DND-41 (cell line): Measurements from ENCODE around the gene RIPOR3.

Experiments
- ATAC-seq: fragments of 200-7000 bp; cut with Tn5 transposase; 3 replicates; pipeline ENCODE4 v1.9.1; 2021; ENCODE audit warnings: low read depth; ENCODE audit not compliant: insufficient read depth
- DNase-seq: peaks from one replicate; pipeline ENCODE4 v3.0.0-alpha.2; 2020
- H2AFZ ChIP-seq: 2 replicates; pipeline ENCODE4 v1.6.0; 2012; ENCODE audit warnings: low read depth, low read length
- H3K27ac ChIP-seq: 2 replicates; pipeline ENCODE4 v1.5.1; 2012; ENCODE audit warnings: low read length, inconsistent platforms
- H3K27me3 ChIP-seq: fragments of 200-600 bp; sonication (generic); 2 replicates; pipeline ENCODE4 v1.6.0; 2012; ENCODE audit warnings: low read length, mild to moderate bottlenecking, inconsistent platforms; ENCODE audit not compliant: insufficient read depth, poor library complexity
- H3K36me3 ChIP-seq: 2 replicates; pipeline ENCODE4 v1.5.1; 2012; ENCODE audit warnings: low read length, inconsistent platforms; ENCODE audit not compliant: insufficient read depth
- H3K4me1 ChIP-seq: 2 replicates; pipeline ENCODE4 v1.5.1; 2012; ENCODE audit warnings: mild to moderate bottlenecking, low read length; ENCODE audit not compliant: insufficient read depth
- H3K4me2 ChIP-seq: 2 replicates; pipeline ENCODE4 v1.6.0; 2012; ENCODE audit warnings: mild to moderate bottlenecking, moderate library complexity, low read length, inconsistent platforms; ENCODE audit not compliant: insufficient read depth
- H3K4me3 ChIP-seq, 2 experiments: fragments of 200-600 bp in 1 of 2; shearing (Covaris generic) in 1 of 2; 2 replicates each; pipeline ENCODE4 v1.5.1; 2012 to 2016; ENCODE audit warnings: inconsistent platforms in 2 of 2, low read length in 2 of 2, mild to moderate bottlenecking in 2 of 2, low read depth in 1 of 2, moderate library complexity in 1 of 2
- H3K79me2 ChIP-seq: 2 replicates; pipeline ENCODE4 v1.6.0; 2012; ENCODE audit warnings: low read length, inconsistent platforms; ENCODE audit not compliant: insufficient read depth
- H3K9ac ChIP-seq: 2 replicates; pipeline ENCODE4 v1.6.0; 2012; ENCODE audit warnings: low read depth, mild to moderate bottlenecking, inconsistent platforms, low read length, moderate library complexity
- H3K9me3 ChIP-seq: 2 replicates; pipeline ENCODE4 v1.5.1; 2012; ENCODE audit warnings: low read length, moderate library complexity, mild to moderate bottlenecking, inconsistent platforms; ENCODE audit not compliant: insufficient read depth, severe bottlenecking
- H4K20me1 ChIP-seq: 2 replicates; pipeline ENCODE4 v1.6.0; 2012; ENCODE audit warnings: low read length; ENCODE audit not compliant: insufficient read depth
- CTCF ChIP-seq: IDR thresholded peaks from 2 replicates; pipeline ENCODE4 v1.5.1; 2012; ENCODE audit warnings: borderline replicate concordance, low read length, moderate library complexity, mild to moderate bottlenecking; ENCODE audit not compliant: poor library complexity, severe bottlenecking; ENCODE audit errors: extremely low read depth
- EZH2 ChIP-seq: IDR thresholded peaks from 3 replicates; pipeline ENCODE4 v1.6.1; 2012; ENCODE audit warnings: borderline replicate concordance, low read depth, mild to moderate bottlenecking, moderate library complexity, low read length, inconsistent platforms; ENCODE audit not compliant: severe bottlenecking

Gene RIPOR3

GRCh38 chr20:50560867-50561266 lies 130.5 kb downstream of the RIPOR3 start:
- Histone ChIP-seq H3K27ac (no peak overlapping the region), H3K36me3 (peaks cover 36% of the 10 kb centered on the region), H3K9me3 (no peaks in the 10 kb centered on the region), H3K79me2 (peaks cover 32% of the 10 kb centered on the region), H3K9ac (no peak overlapping the region), H3K4me1 (no peaks in the 10 kb centered on the region), H3K4me2 (no peak overlapping the region), H3K27me3 (no peaks in the 10 kb centered on the region), H3K4me3 (no peak overlapping the region), H4K20me1 (peaks cover 17% of the 10 kb centered on the region; the same call in 1 of the 2 replicates), H2AFZ (no peak overlapping the region)
- DNase-seq = no peak
- TF ChIP-seq CTCF = no peak
- TF ChIP-seq EZH2 = no peak
- no peak for ATAC-seq

GRCh38 chr20:50559856-50560638 lies 131.3 kb downstream of the RIPOR3 start:
- Histone ChIP-seq H3K79me2 (peaks cover 35% of the 10 kb centered on the region), H3K27ac (no peak overlapping the region), H3K9ac (no peak overlapping the region), H3K4me2 (no peak overlapping the region), H2AFZ (no peak overlapping the region), H3K4me3 (no peak overlapping the region), H3K27me3 (no peaks in the 10 kb centered on the region), H4K20me1 (peaks cover 17% of the 10 kb centered on the region; the same call in 1 of the 2 replicates), H3K4me1 (no peaks in the 10 kb centered on the region), H3K9me3 (no peaks in the 10 kb centered on the region), H3K36me3 (peaks cover 30% of the 10 kb centered on the region)
- DNase-seq (no peak), ATAC-seq (no peak)
- no peak for TF ChIP-seq CTCF
- no peak for TF ChIP-seq EZH2

DNA sequence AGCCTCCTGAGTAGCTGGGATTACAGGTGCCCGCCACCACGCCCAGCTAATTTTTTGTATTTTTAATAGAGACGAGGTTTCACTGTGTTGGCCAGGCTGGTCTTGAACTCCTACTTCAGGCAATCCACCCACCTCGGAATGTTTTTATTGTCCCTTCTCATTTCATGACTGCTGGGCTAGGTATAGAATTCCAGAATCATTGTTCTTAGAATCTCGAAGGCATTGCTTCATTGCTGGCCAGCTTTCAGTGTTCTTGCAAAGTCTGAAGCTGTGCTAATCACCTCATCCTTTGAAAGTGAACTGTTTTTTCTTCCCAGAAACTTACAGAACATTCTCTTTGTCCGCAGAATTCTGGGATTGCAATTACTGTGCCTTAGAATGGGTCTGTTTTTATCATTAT lies 132.2 kb downstream of the RIPOR3 start:
- no peak overlapping the region for H3K4me2 ChIP-seq
- peaks cover 36% of the 10 kb centered on the region for H3K79me2 ChIP-seq
- TF ChIP-seq CTCF (no peak), EZH2 (no peak)
- H3K9me3 ChIP-seq = no peaks in the 10 kb centered on the region
- no peak overlapping the region for H2AFZ ChIP-seq
- no peaks in the 10 kb centered on the region for H3K27me3 ChIP-seq
- H3K4me1 ChIP-seq = no peaks in the 10 kb centered on the region
- ATAC-seq = no peak
- DNase-seq = no peak
- H4K20me1 ChIP-seq = peaks cover 17% of the 10 kb centered on the region; the same call in 1 of the 2 replicates
- no peak overlapping the region for H3K27ac ChIP-seq
- H3K9ac ChIP-seq = no peak overlapping the region
- H3K36me3 ChIP-seq = peaks cover 23% of the 10 kb centered on the region
- H3K4me3 ChIP-seq = no peak overlapping the region
